Endothelial cell of umbilical vein (primary cell): Measurements from ENCODE around the gene TOB1.

Experiments used
- EZH2 ChIP-seq: IDR thresholded peaks from 2 replicates; pipeline ENCODE4 v1.6.1; 2012; ENCODE audit warnings: borderline replicate concordance, low read depth, mild to moderate bottlenecking, moderate library complexity, low read length, inconsistent platforms; ENCODE audit not compliant: severe bottlenecking
- FOS ChIP-seq: IDR thresholded peaks from 2 replicates; pipeline ENCODE4 v1.6.1; 2011; ENCODE audit warnings: mild to moderate bottlenecking, low read length, moderate library complexity, borderline replicate concordance; ENCODE audit not compliant: insufficient read depth
- GATA2 ChIP-seq: IDR thresholded peaks from 2 replicates; pipeline ENCODE4 v1.7.0; 2011; ENCODE audit warnings: low read depth, mild to moderate bottlenecking, moderate library complexity, mixed read lengths, low read length; ENCODE audit not compliant: insufficient read length, insufficient read depth
- JUN ChIP-seq: IDR thresholded peaks from 2 replicates; pipeline ENCODE4 v1.6.1; 2011; ENCODE audit warnings: borderline replicate concordance, low read depth; ENCODE audit not compliant: insufficient read length, insufficient read depth
- MYC ChIP-seq: IDR thresholded peaks from one replicate; pipeline ENCODE4 v1.6.1; 2011; ENCODE audit warnings: mild to moderate bottlenecking, low read depth, low read length
- POLR2A ChIP-seq: IDR thresholded peaks from 2 replicates; pipeline ENCODE4 v1.6.1; 2012; ENCODE audit warnings: low read depth, mild to moderate bottlenecking, control low read depth, low read length
- POLR2AphosphoS5 ChIP-seq: IDR thresholded peaks from 2 replicates; pipeline ENCODE4 v1.6.1; 2012; ENCODE audit warnings: low read depth, mild to moderate bottlenecking, control low read depth, low read length, moderate library complexity; ENCODE audit not compliant: insufficient read depth
- TF ChIP-seq, protein P1 (sequence below), 2 donors: IDR thresholded peaks; 1 replicate in 1 of 2; 2 replicates in 1 of 2; pipeline ENCODE4 v1.5.1; 2011; ENCODE audit warnings: low read length in 2 of 2, mild to moderate bottlenecking in 2 of 2, moderate library complexity in 2 of 2, control low read depth in 1 of 2, inconsistent platforms in 1 of 2, low read depth in 1 of 2; ENCODE audit not compliant: insufficient read depth in 1 of 2; ENCODE audit errors: extremely low read depth in 1 of 2
- TF ChIP-seq, protein P2 (sequence below): IDR thresholded peaks from 2 replicates; pipeline ENCODE4 v1.6.1; 2011; ENCODE audit not compliant: insufficient read depth, insufficient read length

DNA sequence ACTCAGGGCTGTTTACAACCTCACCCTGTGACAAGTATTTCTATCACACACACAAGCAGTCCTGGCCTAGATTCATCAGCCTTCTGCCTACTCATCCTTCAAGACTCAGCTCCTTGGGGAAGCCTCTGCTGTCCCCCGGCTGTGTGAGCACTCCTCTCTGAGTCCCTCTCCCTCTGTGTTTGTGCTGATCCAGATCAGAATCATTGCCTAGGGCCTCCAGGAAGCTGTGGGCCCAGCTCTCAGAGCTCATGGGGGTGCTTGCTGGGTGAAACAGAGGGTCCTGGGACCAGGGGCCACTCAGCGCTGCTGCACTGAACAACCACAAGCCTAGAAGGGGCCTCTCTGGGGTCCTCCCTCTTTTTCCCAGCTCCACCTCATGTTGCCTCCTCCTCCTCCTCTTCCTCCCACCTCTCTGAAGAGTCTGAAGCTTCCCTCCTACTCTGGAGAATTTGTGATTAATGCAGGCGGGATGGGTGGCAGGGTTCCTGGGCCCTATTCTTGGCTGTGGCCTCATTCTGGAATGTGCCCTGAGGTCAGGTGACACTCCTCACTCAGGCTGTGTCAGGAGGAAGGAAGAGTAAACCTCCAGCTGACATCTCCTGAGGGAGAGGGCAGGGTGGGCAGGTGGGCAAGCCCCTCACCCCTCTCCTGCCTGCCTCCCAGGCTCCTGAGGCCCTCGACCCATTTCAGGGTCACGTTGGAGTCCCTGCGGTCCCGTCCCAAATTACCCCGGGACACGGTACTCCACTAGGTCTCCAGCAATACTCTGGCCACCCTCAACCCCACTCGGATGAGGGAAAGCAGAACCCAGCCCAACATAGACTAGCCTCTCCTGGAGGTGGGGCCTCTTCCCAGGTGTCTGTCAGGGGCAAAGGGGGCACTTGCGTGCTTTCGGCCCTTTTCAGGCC, 20.7 kb downstream of the TOB1 start:
- TF ChIP-seq POLR2A, result no peak
- TF ChIP-seq, protein P1, sequence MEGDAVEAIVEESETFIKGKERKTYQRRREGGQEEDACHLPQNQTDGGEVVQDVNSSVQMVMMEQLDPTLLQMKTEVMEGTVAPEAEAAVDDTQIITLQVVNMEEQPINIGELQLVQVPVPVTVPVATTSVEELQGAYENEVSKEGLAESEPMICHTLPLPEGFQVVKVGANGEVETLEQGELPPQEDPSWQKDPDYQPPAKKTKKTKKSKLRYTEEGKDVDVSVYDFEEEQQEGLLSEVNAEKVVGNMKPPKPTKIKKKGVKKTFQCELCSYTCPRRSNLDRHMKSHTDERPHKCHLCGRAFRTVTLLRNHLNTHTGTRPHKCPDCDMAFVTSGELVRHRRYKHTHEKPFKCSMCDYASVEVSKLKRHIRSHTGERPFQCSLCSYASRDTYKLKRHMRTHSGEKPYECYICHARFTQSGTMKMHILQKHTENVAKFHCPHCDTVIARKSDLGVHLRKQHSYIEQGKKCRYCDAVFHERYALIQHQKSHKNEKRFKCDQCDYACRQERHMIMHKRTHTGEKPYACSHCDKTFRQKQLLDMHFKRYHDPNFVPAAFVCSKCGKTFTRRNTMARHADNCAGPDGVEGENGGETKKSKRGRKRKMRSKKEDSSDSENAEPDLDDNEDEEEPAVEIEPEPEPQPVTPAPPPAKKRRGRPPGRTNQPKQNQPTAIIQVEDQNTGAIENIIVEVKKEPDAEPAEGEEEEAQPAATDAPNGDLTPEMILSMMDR (IDR thresholded peaks at IDR 0.05; ENCODE audit: extremely low read depth in 1 of 2, insufficient read depth in 1 of 2, low read depth in 1 of 2, low read length in 2 of 2), result no peak
- TF ChIP-seq POLR2AphosphoS5, result no peak
- no peak for TF ChIP-seq EZH2
- no peak for TF ChIP-seq GATA2
- TF ChIP-seq MYC, result no peak
- TF ChIP-seq, protein P2, sequence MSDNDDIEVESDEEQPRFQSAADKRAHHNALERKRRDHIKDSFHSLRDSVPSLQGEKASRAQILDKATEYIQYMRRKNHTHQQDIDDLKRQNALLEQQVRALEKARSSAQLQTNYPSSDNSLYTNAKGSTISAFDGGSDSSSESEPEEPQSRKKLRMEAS, result no peak
- no peak for TF ChIP-seq JUN
- TF ChIP-seq FOS, result no peak
